HL-60 (cell line): ENCODE results near the gene NDEL1.

ENCODE experiments used
- DNase-seq, 2 experiments: peaks; one replicate each; pipeline ENCODE4 v3.0.0-alpha.2; 2010 to 2020; ENCODE audit warnings: low read depth in 1 of 2, low spot score in 1 of 2
- H3K27ac ChIP-seq: fragments of 250-450 bp; sonication (Bioruptor Pico); replicated peaks from 2 replicates; pipeline ENCODE4 v1.5.1; 2020; ENCODE audit warnings: mild to moderate bottlenecking, moderate library complexity
- H3K27me3 ChIP-seq: fragments of 250-450 bp; sonication (Bioruptor Pico); 2 replicates; pipeline ENCODE4 v1.5.1; 2021; ENCODE audit warnings: mild to moderate bottlenecking, moderate library complexity; ENCODE audit not compliant: insufficient read depth, poor library complexity, severe bottlenecking
- H3K4me3 ChIP-seq: replicated peaks from 2 replicates; pipeline ENCODE4 v1.5.1; 2011; ENCODE audit warnings: mild to moderate bottlenecking, control low read depth, low read length; ENCODE audit not compliant: insufficient read depth
- CTCF ChIP-seq: IDR thresholded peaks from one replicate; pipeline ENCODE4 v1.5.1; 2011; ENCODE audit warnings: low read length, control low read depth, inconsistent platforms; ENCODE audit not compliant: insufficient read depth
- GABPA ChIP-seq: IDR thresholded peaks from 2 replicates; pipeline ENCODE4 v1.6.1; 2012; ENCODE audit warnings: low read depth
- POLR2AphosphoS5 ChIP-seq: IDR thresholded peaks from 2 replicates; pipeline ENCODE4 v1.6.1; 2012; ENCODE audit warnings: low read depth
- REST ChIP-seq: IDR thresholded peaks from 2 replicates; pipeline ENCODE4 v1.6.1; 2012; ENCODE audit warnings: low read depth; ENCODE audit not compliant: insufficient replicate concordance
- SPI1 ChIP-seq: IDR thresholded peaks from 2 replicates; pipeline ENCODE4 v1.6.1; 2012; ENCODE audit warnings: low read depth, mild to moderate bottlenecking, borderline replicate concordance

NDEL1 gene

GRCh38 chr17:8436169-8436843 is 622 bp downstream of the NDEL1 start:
- H3K4me3 ChIP-seq: peak overlapping the region; percentile 57
- TF ChIP-seq SPI1 (no peak), POLR2AphosphoS5 (no peak), GABPA (0 out of 2 replicates have a peak, but pooled peaks have one; percentile 15), REST (no peak)
- H3K27me3 ChIP-seq: no peaks in the 10 kb centered on the region
- peak overlapping the region; percentile 88 for H3K27ac ChIP-seq
- DNase-seq: peak in 1 of 2 experiments; percentile 24

GRCh38 chr17:8436844-8437171 is 1.1 kb downstream of the NDEL1 start:
- no peak overlapping the region for H3K27ac ChIP-seq
- TF ChIP-seq REST (no peak), GABPA (no peak), POLR2AphosphoS5 (no peak), CTCF (no peak), SPI1 (no peak)
- DNase-seq: no peak
- H3K4me3 ChIP-seq: peak overlapping the region; percentile 57
- H3K27me3 ChIP-seq: no peaks in the 10 kb centered on the region

GRCh38 chr17:8438441-8438840 is 2.8 kb downstream of the NDEL1 start:
- no peak overlapping the region for H3K4me3 ChIP-seq
- DNase-seq: no peak

More at GRCh38 chr17:8438441-8438840, 2.8 kb downstream of the NDEL1 start:
- Histone ChIP-seq H3K27ac (no peak overlapping the region), H3K27me3 (no peaks in the 10 kb centered on the region)
- TF ChIP-seq REST (no peak), SPI1 (no peak), GABPA (no peak), CTCF (no peak), POLR2AphosphoS5 (no peak)
